ENCODE data around the gene POLR2M. TPM values are rescaled to one million over a fixed set of nuclear protein-coding genes. Genes with fewer than 3 reads are reported as not detected.

POLR2M gene
- total and polyA plus RNA-seq, 2 donors (not counting 3 experiments of a cell fraction or from before 2014, with no cell fraction given) = 38.4 to 42.5 TPM

DNA sequence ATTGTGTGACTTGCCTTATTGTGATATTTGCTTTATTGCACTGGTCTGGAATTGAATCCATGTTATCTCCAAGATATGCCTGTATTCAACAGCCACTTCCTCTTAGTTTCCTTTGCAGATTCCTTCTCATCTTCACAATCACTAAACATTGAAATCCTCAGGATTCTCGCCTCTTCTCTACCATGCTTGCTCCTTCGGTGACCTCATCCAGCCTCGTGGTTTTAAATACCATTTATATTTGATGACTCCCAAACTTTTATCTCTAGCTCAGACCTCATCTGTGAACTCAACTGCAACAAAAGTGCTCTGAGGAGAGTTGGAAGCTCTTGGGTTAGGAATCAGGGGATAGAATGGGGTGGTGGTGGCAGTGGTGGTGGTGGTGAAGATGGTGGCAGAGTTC lies 19.9 kb downstream of the POLR2M start:
- intact Hi-C loops (cut with micrococcal nuclease) (no loop called here), dilution Hi-C loops (cut with MboI; ENCODE audit: extremely low pct_ligation_motif_present, low sequenced_read_pairs) (no loop called here)
- DNase-seq (ENCODE audit: low read depth, low spot score) = no peak
- H3K9ac ChIP-seq (replicated peaks; ENCODE audit: extremely low read depth, insufficient read depth, low read length) = no peak overlapping the region
- no peaks in the 10 kb centered on the region for H3K27me3 ChIP-seq (ENCODE audit: control insufficient read depth in 2 of 2, insufficient read depth in 2 of 2, low read length in 2 of 2)
- no peaks in the 10 kb centered on the region for H3K79me2 ChIP-seq (ENCODE audit: control insufficient read depth, insufficient read depth, low read length)
- BruUV-seq (replicated peaks) = no TSS peak
- H3K9me1 ChIP-seq (replicated peaks; ENCODE audit: control insufficient read depth, extremely low read depth, insufficient read depth, low read length) = no peaks in the 10 kb centered on the region
- ChIA-PET POLR2A (no interaction called here), CTCF (interaction anchor here (1.1 kb wide), 1 partner anchor 134 kb away, joined by 4 read pairs; no protein-coding TSS in a partner anchor)
- H3K36me3 ChIP-seq (ENCODE audit: control insufficient read depth in 2 of 2, extremely low read depth in 1 of 2, insufficient read depth in 2 of 2, low read length in 2 of 2) = no peaks in the 10 kb centered on the region
- H3K4me3 ChIP-seq (replicated peaks in 1 of 3; ENCODE audit: insufficient read depth in 1 of 3, low read depth in 1 of 3, low read length in 3 of 3) = no peak overlapping the region
- H3K4me1 ChIP-seq (ENCODE audit: control insufficient read depth, extremely low read depth, insufficient read depth, low read length) = no peaks in the 10 kb centered on the region
- H2AFZ ChIP-seq (ENCODE audit: low read depth, low read length) = no peak overlapping the region
- no peak overlapping the region for H3K4me2 ChIP-seq (ENCODE audit: insufficient read depth, low read length)
- no peak overlapping the region for H3K27ac ChIP-seq (ENCODE audit: insufficient read depth, low read depth, low read length)
- TF ChIP-seq GATA2 (IDR thresholded peaks at IDR 0.05; ENCODE audit: insufficient read depth, insufficient read length, low read depth, low read length) = no peak
- no peak for TF ChIP-seq MYC (IDR thresholded peaks at IDR 0.05; ENCODE audit: low read depth, low read length)
- TF ChIP-seq EZH2 (IDR thresholded peaks at IDR 0.05; ENCODE audit: borderline replicate concordance, low read depth, low read length, severe bottlenecking) = no peak
- TF ChIP-seq POLR2A (IDR thresholded peaks at IDR 0.05; ENCODE audit: low read depth, low read length) = no peak
- TF ChIP-seq, protein P1, sequence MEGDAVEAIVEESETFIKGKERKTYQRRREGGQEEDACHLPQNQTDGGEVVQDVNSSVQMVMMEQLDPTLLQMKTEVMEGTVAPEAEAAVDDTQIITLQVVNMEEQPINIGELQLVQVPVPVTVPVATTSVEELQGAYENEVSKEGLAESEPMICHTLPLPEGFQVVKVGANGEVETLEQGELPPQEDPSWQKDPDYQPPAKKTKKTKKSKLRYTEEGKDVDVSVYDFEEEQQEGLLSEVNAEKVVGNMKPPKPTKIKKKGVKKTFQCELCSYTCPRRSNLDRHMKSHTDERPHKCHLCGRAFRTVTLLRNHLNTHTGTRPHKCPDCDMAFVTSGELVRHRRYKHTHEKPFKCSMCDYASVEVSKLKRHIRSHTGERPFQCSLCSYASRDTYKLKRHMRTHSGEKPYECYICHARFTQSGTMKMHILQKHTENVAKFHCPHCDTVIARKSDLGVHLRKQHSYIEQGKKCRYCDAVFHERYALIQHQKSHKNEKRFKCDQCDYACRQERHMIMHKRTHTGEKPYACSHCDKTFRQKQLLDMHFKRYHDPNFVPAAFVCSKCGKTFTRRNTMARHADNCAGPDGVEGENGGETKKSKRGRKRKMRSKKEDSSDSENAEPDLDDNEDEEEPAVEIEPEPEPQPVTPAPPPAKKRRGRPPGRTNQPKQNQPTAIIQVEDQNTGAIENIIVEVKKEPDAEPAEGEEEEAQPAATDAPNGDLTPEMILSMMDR (IDR thresholded peaks at IDR 0.05; ENCODE audit: extremely low read depth in 1 of 2, insufficient read depth in 1 of 2, low read depth in 1 of 2, low read length in 2 of 2) = no peak
- no peak for TF ChIP-seq FOS (IDR thresholded peaks at IDR 0.05; ENCODE audit: borderline replicate concordance, insufficient read depth, low read length)
- TF ChIP-seq POLR2AphosphoS5 (IDR thresholded peaks at IDR 0.05; ENCODE audit: insufficient read depth, low read depth, low read length) = no peak
- TF ChIP-seq, protein P2, sequence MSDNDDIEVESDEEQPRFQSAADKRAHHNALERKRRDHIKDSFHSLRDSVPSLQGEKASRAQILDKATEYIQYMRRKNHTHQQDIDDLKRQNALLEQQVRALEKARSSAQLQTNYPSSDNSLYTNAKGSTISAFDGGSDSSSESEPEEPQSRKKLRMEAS (IDR thresholded peaks at IDR 0.05; ENCODE audit: insufficient read depth, insufficient read length) = no peak
- no peak for TF ChIP-seq JUN (IDR thresholded peaks at IDR 0.05; ENCODE audit: borderline replicate concordance, insufficient read depth, insufficient read length, low read depth)
- H4K20me1 ChIP-seq (replicated peaks; ENCODE audit: control insufficient read depth, extremely low read depth, insufficient read depth, low read length) = no peaks in the 10 kb centered on the region
- no peaks in the 10 kb centered on the region for H3K9me3 ChIP-seq (replicated peaks; ENCODE audit: control insufficient read depth, insufficient read depth, low read length)
- FAIRE-seq = no peak
